Breast epithelium (tissue), 4 donors: Measurements from ENCODE around the gene ZRANB1. TPM values are rescaled to one million over a fixed set of nuclear protein-coding genes. Genes with fewer than 3 reads are reported as not detected.

Source experiments
- DNase-seq, 2 donors: peaks; one replicate each; pipeline ENCODE4 v3.0.0-alpha.2; 2019; ENCODE audit warnings: low spot score in 2 of 2
- H3K27ac ChIP-seq, 2 donors: fragments of 200-600 bp; sonication (generic) in 1 of 2; one replicate each; pipeline ENCODE4 v1.5.1; 2016 to 2019; ENCODE audit warnings: mild to moderate bottlenecking in 1 of 2
- H3K27me3 ChIP-seq, 2 donors: fragments of 200-600 bp; sonication (generic) in 1 of 2; one replicate each; pipeline versions ENCODE4 v1.5.1 to v1.6.0; 2017 to 2019; ENCODE audit warnings: control low read depth in 1 of 2, mild to moderate bottlenecking in 1 of 2
- H3K36me3 ChIP-seq: fragments of 200-600 bp; one replicate; pipeline ENCODE4 v1.5.1; 2019
- H3K4me1 ChIP-seq, 2 donors: fragments of 200-600 bp; sonication (generic); one replicate each; pipeline ENCODE4 v1.5.1; 2016 to 2019; ENCODE audit warnings: control low read depth in 1 of 2
- H3K4me3 ChIP-seq, 3 donors: fragments of 200-600 bp; sonication (generic); 1 replicate in 2 of 3; 2 replicates in 1 of 3; pipeline ENCODE4 v1.5.1; 2016 to 2019; ENCODE audit warnings: mild to moderate bottlenecking in 3 of 3, moderate library complexity in 2 of 3
- H3K9me3 ChIP-seq, 2 donors: fragments of 200-600 bp; sonication (generic) in 1 of 2; one replicate each; pipeline ENCODE4 v1.5.1; 2016 to 2019; ENCODE audit warnings: control low read depth in 1 of 2
- POLR2A ChIP-seq: fragments of 450-650 bp; IDR thresholded peaks from one replicate; pipeline ENCODE4 v1.6.1; 2016; ENCODE audit warnings: antibody characterized with exemption, mild to moderate bottlenecking, moderate library complexity
- POLR2AphosphoS5 ChIP-seq, 3 donors: sonication (generic); formaldehyde crosslinking; IDR thresholded peaks; one replicate each; pipeline ENCODE4 v1.6.1; 2017; ENCODE audit warnings: antibody characterized with exemption in 3 of 3
- intact Hi-C: fragments of 100-400 bp; cut with DNase I; formaldehyde crosslinking; loops from one replicate; pipeline ENCODE4 v1.15.1; 2023; ENCODE audit warnings: low total_unique reads
- total RNA-seq, 3 donors: library from RNA; depleted of rRNA; stranded (reverse); fragments of >200 nt; gene quantifications; one replicate each; pipeline ENCODE4 v1.1.0, GENCODE V29; 2016
- TF ChIP-seq, protein P1 (sequence below), 3 donors: fragments of 450-650 bp; IDR thresholded peaks; one replicate each; pipeline ENCODE4 v1.5.1; 2016 to 2017; ENCODE audit warnings: antibody characterized with exemption in 3 of 3, mild to moderate bottlenecking in 3 of 3, moderate library complexity in 3 of 3

The ZRANB1 gene
- total RNA-seq, 3 donors from 2014 or later = 32.4 to 37.4 (median 35.1) TPM

DNA sequence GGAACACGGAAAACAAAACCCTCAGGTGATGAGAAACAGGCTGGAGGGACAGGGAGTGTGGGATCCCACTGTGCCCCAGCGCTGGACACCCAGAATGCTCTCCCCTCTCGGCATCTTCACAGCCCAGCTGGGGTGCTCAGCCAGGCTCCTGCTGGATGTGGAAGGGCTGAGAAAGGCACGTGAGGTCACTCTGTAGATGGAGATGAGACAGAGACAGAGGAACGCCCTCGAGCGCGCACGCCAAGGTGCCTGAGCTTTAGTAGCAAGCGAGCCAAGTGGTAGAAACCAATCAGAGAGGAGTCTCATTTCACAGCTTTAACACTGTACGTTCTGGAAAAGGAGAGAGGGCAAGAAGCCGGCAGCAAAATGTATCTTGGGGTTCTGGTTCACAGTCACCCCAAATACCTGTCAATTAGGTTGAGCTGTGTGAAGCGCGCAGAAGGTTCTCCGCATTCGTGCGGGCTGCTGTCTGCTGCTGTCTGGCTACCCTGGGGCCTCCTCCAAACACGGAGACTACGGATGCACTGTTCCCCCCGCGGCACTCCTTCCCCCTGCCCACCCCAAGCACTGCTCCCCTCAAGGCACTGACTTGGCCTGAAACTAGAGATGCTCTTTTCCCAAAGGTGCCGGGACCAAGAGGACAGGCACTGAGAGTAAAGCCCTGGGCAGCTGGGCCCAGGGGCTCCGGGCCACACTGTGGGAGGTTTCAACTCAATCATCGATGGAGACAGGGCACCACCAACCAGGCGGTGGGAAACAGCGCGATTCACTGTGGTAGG is 91.4 kb downstream of the ZRANB1 start:
- Histone ChIP-seq H3K4me3 (no peak overlapping the region), H3K36me3 (no peaks in the 10 kb centered on the region), H3K27me3 (no peaks in the 10 kb centered on the region), H3K27ac (no peak overlapping the region), H3K9me3 (no peaks in the 10 kb centered on the region), H3K4me1 (peaks cover 4% of the 10 kb centered on the region in 2 donors)
- TF ChIP-seq POLR2A = no peak
- TF ChIP-seq, protein P1, sequence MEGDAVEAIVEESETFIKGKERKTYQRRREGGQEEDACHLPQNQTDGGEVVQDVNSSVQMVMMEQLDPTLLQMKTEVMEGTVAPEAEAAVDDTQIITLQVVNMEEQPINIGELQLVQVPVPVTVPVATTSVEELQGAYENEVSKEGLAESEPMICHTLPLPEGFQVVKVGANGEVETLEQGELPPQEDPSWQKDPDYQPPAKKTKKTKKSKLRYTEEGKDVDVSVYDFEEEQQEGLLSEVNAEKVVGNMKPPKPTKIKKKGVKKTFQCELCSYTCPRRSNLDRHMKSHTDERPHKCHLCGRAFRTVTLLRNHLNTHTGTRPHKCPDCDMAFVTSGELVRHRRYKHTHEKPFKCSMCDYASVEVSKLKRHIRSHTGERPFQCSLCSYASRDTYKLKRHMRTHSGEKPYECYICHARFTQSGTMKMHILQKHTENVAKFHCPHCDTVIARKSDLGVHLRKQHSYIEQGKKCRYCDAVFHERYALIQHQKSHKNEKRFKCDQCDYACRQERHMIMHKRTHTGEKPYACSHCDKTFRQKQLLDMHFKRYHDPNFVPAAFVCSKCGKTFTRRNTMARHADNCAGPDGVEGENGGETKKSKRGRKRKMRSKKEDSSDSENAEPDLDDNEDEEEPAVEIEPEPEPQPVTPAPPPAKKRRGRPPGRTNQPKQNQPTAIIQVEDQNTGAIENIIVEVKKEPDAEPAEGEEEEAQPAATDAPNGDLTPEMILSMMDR (IDR thresholded peaks at IDR 0.05) = no peak
- TF ChIP-seq POLR2AphosphoS5 (IDR thresholded peaks at IDR 0.05) = no peak
- intact Hi-C loops = no loop called here
- no peak for DNase-seq

DNA sequence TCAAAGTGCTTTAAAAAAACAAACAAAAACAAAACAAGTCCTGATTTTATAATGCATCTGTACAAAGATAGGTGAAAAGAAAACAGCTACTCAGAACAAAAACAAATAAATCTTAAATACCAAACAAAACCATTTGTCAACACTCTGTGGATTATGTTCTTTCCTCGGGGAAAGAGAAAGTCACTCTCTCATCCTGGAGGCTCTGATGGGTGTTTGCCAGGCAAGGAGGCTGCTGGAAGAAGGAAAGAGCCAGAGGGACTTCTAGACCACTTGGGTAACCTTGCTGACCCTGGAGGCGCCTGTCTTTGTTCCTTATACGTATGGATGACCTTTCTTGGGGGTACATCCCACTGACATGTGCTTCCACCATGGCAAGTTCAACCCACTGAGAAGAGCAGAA is 92.8 kb downstream of the ZRANB1 start:
- DNase-seq = no peak
- TF ChIP-seq, protein P1 (IDR thresholded peaks at IDR 0.05) = no peak
- TF ChIP-seq POLR2AphosphoS5 (IDR thresholded peaks at IDR 0.05) (no peak), POLR2A (no peak)
- no peak overlapping the region for H3K4me3 ChIP-seq
- H3K9me3 ChIP-seq = no peaks in the 10 kb centered on the region
- intact Hi-C loops = no loop called here
- no peaks in the 10 kb centered on the region for H3K27me3 ChIP-seq
- peaks cover 4% of the 10 kb centered on the region in 2 donors for H3K4me1 ChIP-seq
- H3K27ac ChIP-seq = no peak overlapping the region
- H3K36me3 ChIP-seq = no peaks in the 10 kb centered on the region

DNA sequence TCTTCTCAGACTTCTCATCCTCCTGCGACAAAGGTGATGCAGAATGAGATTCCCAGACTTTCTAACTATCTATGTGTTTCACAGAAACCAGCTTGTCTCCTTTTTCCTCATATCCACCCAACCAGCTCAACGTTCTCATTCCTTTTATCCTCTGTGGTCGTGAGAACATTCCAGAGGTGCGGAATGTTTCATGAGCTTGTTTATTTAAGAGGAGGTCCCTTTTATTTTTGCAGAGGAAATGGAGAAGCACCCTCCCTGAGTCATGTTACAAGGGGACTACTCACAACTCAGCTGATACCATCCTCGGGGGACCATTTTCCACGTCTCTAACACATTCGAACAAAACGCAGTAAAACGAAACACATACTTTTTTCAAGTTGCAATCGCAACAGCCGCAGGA is 93.2 kb downstream of the ZRANB1 start:
- no peak for TF ChIP-seq POLR2A
- TF ChIP-seq, protein P1 (IDR thresholded peaks at IDR 0.05) = no peak
- TF ChIP-seq POLR2AphosphoS5 (IDR thresholded peaks at IDR 0.05) = no peak
- H3K36me3 ChIP-seq = no peaks in the 10 kb centered on the region
- intact Hi-C loops = no loop called here
- no peak overlapping the region for H3K27ac ChIP-seq
- H3K9me3 ChIP-seq = no peaks in the 10 kb centered on the region
- peaks cover 4% of the 10 kb centered on the region in 2 donors for H3K4me1 ChIP-seq
- no peak overlapping the region for H3K4me3 ChIP-seq
- no peak for DNase-seq
- H3K27me3 ChIP-seq = no peaks in the 10 kb centered on the region

DNA sequence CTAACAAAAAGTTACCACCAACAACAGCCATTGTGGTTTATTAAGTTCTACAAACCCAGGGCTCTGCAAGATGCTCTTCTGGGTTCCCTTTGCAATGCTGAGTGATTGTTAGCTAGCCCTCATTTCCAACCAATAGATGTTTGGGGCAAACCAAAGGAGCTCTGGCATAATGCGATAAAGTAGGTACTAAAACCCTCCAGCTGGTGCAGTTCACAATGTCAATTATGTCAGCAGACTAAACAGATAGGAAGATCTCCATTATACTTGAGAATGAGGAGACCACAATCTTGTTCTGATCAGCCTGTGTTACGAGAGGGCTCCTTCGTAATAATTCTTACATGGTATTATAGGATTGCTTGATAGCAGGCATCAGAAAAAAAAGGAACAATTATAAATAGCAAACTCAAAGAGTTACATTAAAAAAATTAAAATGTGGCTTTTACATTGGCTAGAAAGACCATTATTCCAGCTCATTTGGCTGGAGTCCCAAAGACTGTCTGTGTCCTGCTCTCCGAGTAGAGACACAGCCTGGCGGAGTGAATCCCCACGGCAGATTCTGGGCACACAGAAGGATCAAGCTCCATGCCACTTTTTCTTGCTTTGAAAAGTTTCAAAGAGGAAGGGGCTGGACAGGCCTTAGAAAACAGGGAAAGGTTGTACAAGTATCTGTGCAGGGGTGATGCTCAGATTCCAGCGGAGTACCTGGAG is 93.8 kb downstream of the ZRANB1 start:
- Histone ChIP-seq H3K4me1 (peaks cover 4% of the 10 kb centered on the region in 2 donors), H3K36me3 (no peaks in the 10 kb centered on the region), H3K27ac (no peak overlapping the region), H3K9me3 (no peaks in the 10 kb centered on the region), H3K4me3 (no peak overlapping the region), H3K27me3 (no peaks in the 10 kb centered on the region)
- intact Hi-C loops = no loop called here
- TF ChIP-seq, protein P1 (IDR thresholded peaks at IDR 0.05) = no peak
- no peak for TF ChIP-seq POLR2AphosphoS5 (IDR thresholded peaks at IDR 0.05)
- TF ChIP-seq POLR2A = no peak
- no peak for DNase-seq
